WTC11 (cell line): ENCODE data around the gene CERS5.

Experiments
- EMX1 ChIP-seq: fragments of 250-450 bp; sonication (Bioruptor Pico); IDR thresholded peaks from 2 replicates; pipeline ENCODE4 v1.8.0; 2021; ENCODE audit warnings: mild to moderate bottlenecking
- ETV6 ChIP-seq: sonication (generic); formaldehyde crosslinking; IDR thresholded peaks from 2 replicates; pipeline ENCODE4 v1.8.1; 2022; ENCODE audit warnings: mild to moderate bottlenecking, missing genetic modification reagents
- FOXJ3 ChIP-seq: sonication (generic); formaldehyde crosslinking; IDR thresholded peaks from 2 replicates; pipeline ENCODE4 v1.9.0; 2021; ENCODE audit warnings: missing genetic modification reagents, mild to moderate bottlenecking, borderline replicate concordance
- GABPB1 ChIP-seq: sonication (generic); formaldehyde crosslinking; IDR thresholded peaks from 2 replicates; pipeline ENCODE4 v1.8.1; 2023; ENCODE audit warnings: mild to moderate bottlenecking, missing genetic modification reagents
- MAX ChIP-seq: sonication (generic); formaldehyde crosslinking; IDR thresholded peaks from 2 replicates; pipeline ENCODE4 v1.8.0; 2022; ENCODE audit warnings: mild to moderate bottlenecking, missing genetic modification reagents
- MYBL2 ChIP-seq: sonication (generic); formaldehyde crosslinking; IDR thresholded peaks from 2 replicates; pipeline ENCODE4 v1.8.1; 2023; ENCODE audit warnings: mild to moderate bottlenecking, moderate library complexity, missing genetic modification reagents
- NR2C2 ChIP-seq: sonication (generic); formaldehyde crosslinking; IDR thresholded peaks from 2 replicates; pipeline ENCODE4 v1.8.0; 2022; ENCODE audit warnings: mild to moderate bottlenecking, missing genetic modification reagents
- ZNF671 ChIP-seq: fragments of 250-450 bp; sonication (Bioruptor Pico); IDR thresholded peaks from 2 replicates; pipeline ENCODE4 v1.8.0; 2021; ENCODE audit warnings: mild to moderate bottlenecking
- TF ChIP-seq, protein P1 (sequence below): fragments of 200-600 bp; IDR thresholded peaks from 2 replicates; pipeline ENCODE4 v1.8.0; 2022; ENCODE audit warnings: antibody characterized with exemption
- TF ChIP-seq, protein P2 (sequence below): sonication (generic); formaldehyde crosslinking; IDR thresholded peaks from 2 replicates; pipeline ENCODE4 v1.8.1; 2022; ENCODE audit warnings: low read depth, missing genetic modification reagents, borderline replicate concordance
- TF ChIP-seq, protein P3 (sequence below): sonication (generic); formaldehyde crosslinking; IDR thresholded peaks from 2 replicates; pipeline ENCODE4 v1.8.1; 2023; ENCODE audit warnings: mild to moderate bottlenecking, missing genetic modification reagents

GRCh38 chr12:50211392-50212070, 44.4 kb upstream of the CERS5 start:
- TF ChIP-seq MYBL2 (CRISPR knock-in tag): no peak
- TF ChIP-seq, protein P1, sequence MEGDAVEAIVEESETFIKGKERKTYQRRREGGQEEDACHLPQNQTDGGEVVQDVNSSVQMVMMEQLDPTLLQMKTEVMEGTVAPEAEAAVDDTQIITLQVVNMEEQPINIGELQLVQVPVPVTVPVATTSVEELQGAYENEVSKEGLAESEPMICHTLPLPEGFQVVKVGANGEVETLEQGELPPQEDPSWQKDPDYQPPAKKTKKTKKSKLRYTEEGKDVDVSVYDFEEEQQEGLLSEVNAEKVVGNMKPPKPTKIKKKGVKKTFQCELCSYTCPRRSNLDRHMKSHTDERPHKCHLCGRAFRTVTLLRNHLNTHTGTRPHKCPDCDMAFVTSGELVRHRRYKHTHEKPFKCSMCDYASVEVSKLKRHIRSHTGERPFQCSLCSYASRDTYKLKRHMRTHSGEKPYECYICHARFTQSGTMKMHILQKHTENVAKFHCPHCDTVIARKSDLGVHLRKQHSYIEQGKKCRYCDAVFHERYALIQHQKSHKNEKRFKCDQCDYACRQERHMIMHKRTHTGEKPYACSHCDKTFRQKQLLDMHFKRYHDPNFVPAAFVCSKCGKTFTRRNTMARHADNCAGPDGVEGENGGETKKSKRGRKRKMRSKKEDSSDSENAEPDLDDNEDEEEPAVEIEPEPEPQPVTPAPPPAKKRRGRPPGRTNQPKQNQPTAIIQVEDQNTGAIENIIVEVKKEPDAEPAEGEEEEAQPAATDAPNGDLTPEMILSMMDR: no peak
- TF ChIP-seq ZNF671 (CRISPR knock-in tag): no peak
- TF ChIP-seq EMX1: no peak
- TF ChIP-seq NR2C2 (CRISPR knock-in tag): no peak
- TF ChIP-seq ETV6 (CRISPR knock-in tag): no peak
- TF ChIP-seq GABPB1 (CRISPR knock-in tag): no peak
- TF ChIP-seq, protein P2, sequence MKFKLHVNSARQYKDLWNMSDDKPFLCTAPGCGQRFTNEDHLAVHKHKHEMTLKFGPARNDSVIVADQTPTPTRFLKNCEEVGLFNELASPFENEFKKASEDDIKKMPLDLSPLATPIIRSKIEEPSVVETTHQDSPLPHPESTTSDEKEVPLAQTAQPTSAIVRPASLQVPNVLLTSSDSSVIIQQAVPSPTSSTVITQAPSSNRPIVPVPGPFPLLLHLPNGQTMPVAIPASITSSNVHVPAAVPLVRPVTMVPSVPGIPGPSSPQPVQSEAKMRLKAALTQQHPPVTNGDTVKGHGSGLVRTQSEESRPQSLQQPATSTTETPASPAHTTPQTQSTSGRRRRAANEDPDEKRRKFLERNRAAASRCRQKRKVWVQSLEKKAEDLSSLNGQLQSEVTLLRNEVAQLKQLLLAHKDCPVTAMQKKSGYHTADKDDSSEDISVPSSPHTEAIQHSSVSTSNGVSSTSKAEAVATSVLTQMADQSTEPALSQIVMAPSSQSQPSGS: no peak
- no peak for TF ChIP-seq FOXJ3 (CRISPR knock-in tag)
- TF ChIP-seq, protein P3, sequence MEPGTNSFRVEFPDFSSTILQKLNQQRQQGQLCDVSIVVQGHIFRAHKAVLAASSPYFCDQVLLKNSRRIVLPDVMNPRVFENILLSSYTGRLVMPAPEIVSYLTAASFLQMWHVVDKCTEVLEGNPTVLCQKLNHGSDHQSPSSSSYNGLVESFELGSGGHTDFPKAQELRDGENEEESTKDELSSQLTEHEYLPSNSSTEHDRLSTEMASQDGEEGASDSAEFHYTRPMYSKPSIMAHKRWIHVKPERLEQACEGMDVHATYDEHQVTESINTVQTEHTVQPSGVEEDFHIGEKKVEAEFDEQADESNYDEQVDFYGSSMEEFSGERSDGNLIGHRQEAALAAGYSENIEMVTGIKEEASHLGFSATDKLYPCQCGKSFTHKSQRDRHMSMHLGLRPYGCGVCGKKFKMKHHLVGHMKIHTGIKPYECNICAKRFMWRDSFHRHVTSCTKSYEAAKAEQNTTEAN (CRISPR knock-in tag): no peak
- TF ChIP-seq MAX (CRISPR knock-in tag): no peak
